GM10266 (cell line): ENCODE results near the gene CDKN1C.

Experiments
- DNase-seq: peaks from one replicate; pipeline ENCODE4 v3.0.0; 2012; ENCODE audit errors: extremely low spot score
- CTCF ChIP-seq: IDR thresholded peaks from 2 replicates; pipeline ENCODE4 v1.5.1; 2012; ENCODE audit warnings: mild to moderate bottlenecking, low read depth; ENCODE audit not compliant: control insufficient read depth, insufficient read depth; ENCODE audit errors: missing control alignments

The CDKN1C gene

GRCh38 chr11:2903672-2904011 is 18.1 kb upstream of the CDKN1C start:
- TF ChIP-seq CTCF = no peak
- DNase-seq = no peak

GRCh38 chr11:2902784-2903671 is 17.5 kb upstream of the CDKN1C start:
- TF ChIP-seq CTCF = no peak
- DNase-seq = no peak

GRCh38 chr11:2901854-2902783 is 16.5 kb upstream of the CDKN1C start:
- DNase-seq = peak; percentile 98
- no peak for TF ChIP-seq CTCF

- TF ChIP-seq CTCF = no peak
- no peak for DNase-seq
Observed at GRCh38 chr11:2901196-2901796, 15.7 kb upstream of the CDKN1C start.

- no peak for TF ChIP-seq CTCF
Observed at GRCh38 chr11:2899080-2899783, 13.7 kb upstream of the CDKN1C start.

GRCh38 chr11:2898366-2899079 is 12.9 kb upstream of the CDKN1C start:
- TF ChIP-seq CTCF = no peak
- no peak for DNase-seq

More at GRCh38 chr11:2899080-2899783, 13.7 kb upstream of the CDKN1C start:
- DNase-seq = no peak
